Measurements from ENCODE around the gene KLF1. TPM values are rescaled to one million over a fixed set of nuclear protein-coding genes. Genes with fewer than 3 reads are reported as not detected.

KLF1 gene
- total RNA-seq, 1 donor from 2014 or later, result not detected

DNA sequence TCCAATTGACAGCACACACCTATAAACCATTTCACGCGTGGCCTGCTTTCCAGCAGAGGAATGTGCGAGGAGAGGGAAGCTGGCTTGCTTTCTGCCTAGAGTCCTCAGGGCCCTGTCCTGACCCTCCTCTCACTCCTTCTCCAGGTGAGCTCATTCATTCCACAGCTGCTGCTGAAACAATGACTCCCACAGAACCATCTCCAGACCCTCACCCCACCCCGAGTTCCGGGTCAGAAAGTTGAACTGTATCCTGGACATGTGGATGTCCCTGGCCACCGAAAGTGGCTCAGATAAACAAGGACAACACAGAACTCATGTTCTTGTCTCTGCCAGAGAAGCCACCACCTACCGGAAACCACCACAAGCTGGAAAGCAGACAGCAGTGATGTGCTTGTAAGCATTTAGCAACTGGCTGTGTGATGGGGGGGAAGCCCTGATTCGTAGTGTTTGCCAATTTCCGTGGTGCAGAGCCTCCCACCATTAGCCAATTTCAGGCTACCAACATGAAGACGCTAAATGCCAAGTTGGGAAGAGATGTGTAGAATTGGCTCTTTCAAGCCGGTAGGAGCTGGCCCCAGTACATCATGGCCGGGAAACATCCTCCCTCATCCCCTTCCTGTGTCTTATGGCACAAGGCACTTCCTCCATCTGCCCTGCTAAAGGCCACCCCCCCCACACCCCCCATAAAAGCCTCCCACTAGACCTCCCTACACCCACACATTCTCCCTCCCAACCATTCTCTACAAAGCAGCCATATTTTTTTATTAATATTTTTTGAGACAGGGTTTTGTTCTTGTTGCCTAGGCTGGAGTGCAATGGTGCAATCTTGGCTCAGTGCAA is 27.1 kb upstream of the KLF1 start:
- DNase-seq (ENCODE audit: extremely low spot score, unreplicated experiment), result no peak
- Mint-ChIP-seq H3K27ac (peak overlapping the region; percentile 86), H3K36me3 (no peaks in the 10 kb centered on the region), H3K4me3 (no peak overlapping the region), H3K4me1 (ENCODE audit: unreplicated experiment) (peaks cover 19% of the 10 kb centered on the region), H3K9me3 (no peaks in the 10 kb centered on the region), H3K27me3 (no peaks in the 10 kb centered on the region)
- TF ChIP-seq, protein P1, sequence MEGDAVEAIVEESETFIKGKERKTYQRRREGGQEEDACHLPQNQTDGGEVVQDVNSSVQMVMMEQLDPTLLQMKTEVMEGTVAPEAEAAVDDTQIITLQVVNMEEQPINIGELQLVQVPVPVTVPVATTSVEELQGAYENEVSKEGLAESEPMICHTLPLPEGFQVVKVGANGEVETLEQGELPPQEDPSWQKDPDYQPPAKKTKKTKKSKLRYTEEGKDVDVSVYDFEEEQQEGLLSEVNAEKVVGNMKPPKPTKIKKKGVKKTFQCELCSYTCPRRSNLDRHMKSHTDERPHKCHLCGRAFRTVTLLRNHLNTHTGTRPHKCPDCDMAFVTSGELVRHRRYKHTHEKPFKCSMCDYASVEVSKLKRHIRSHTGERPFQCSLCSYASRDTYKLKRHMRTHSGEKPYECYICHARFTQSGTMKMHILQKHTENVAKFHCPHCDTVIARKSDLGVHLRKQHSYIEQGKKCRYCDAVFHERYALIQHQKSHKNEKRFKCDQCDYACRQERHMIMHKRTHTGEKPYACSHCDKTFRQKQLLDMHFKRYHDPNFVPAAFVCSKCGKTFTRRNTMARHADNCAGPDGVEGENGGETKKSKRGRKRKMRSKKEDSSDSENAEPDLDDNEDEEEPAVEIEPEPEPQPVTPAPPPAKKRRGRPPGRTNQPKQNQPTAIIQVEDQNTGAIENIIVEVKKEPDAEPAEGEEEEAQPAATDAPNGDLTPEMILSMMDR (conservative IDR thresholded peaks at IDR 0.05), result no peak

DNA sequence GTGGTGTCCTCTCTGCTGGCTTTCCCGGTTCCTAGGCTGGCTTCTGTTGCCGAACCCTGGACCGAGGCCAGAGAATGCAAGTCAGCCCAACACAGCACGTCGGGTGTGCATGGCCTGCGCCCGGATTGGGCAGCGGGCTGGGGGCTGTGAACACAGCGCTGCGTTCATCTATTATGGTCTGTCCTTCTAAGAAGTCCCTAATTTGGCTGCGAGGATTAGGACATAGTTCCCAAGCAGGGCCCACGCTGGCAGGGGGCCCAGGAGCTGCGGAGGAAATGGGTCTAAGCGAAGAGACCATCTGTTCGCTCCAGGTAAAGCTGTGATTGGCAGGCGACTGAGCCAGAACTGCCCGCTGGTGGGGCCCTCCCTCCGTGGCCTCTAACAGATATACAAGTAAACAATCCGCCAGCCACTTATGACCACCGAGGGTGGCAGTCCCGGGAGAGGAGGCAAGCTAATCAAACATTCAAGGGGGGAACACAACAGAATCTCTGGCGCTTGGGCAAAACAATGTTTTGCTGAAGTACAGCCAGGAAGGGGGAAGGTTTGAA is 26.1 kb upstream of the KLF1 start:
- TF ChIP-seq, protein P1 (conservative IDR thresholded peaks at IDR 0.05), result no peak
- Mint-ChIP-seq H3K9me3 (no peaks in the 10 kb centered on the region), H3K27ac (peak overlapping the region; percentile 86), H3K36me3 (no peaks in the 10 kb centered on the region), H3K4me1 (ENCODE audit: unreplicated experiment) (peaks cover 19% of the 10 kb centered on the region), H3K4me3 (peak overlapping the region; percentile 75), H3K27me3 (no peaks in the 10 kb centered on the region)
- no peak for DNase-seq (ENCODE audit: extremely low spot score, unreplicated experiment)

DNA sequence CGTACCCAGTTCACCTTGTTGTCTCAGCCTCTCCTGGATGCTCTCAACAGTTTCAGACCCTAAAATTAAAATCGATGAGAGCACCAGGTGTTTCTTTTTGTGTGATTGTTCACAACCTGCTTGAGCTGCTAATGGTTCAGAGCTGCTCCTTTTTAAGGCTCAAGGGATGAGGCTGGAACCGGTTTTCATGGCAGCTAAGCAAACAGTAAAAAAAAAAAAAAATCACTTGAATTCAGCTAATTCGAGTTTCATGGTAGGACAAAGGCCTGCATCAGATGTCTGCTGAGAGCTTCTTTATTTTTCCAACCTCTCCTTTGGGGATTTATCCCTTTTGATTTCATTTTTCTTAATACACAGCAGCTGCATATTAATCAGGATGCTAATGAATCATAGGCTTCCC is 25.6 kb upstream of the KLF1 start:
- H3K4me3 Mint-ChIP-seq, result peak overlapping the region; percentile 75
- no peaks in the 10 kb centered on the region for H3K36me3 Mint-ChIP-seq
- H3K27me3 Mint-ChIP-seq, result no peaks in the 10 kb centered on the region
- H3K4me1 Mint-ChIP-seq (ENCODE audit: unreplicated experiment), result peaks cover 19% of the 10 kb centered on the region
- no peaks in the 10 kb centered on the region for H3K9me3 Mint-ChIP-seq
- peak overlapping the region; percentile 86 for H3K27ac Mint-ChIP-seq
- DNase-seq (ENCODE audit: extremely low spot score, unreplicated experiment), result no peak
- TF ChIP-seq, protein P1 (conservative IDR thresholded peaks at IDR 0.05), result no peak

DNA sequence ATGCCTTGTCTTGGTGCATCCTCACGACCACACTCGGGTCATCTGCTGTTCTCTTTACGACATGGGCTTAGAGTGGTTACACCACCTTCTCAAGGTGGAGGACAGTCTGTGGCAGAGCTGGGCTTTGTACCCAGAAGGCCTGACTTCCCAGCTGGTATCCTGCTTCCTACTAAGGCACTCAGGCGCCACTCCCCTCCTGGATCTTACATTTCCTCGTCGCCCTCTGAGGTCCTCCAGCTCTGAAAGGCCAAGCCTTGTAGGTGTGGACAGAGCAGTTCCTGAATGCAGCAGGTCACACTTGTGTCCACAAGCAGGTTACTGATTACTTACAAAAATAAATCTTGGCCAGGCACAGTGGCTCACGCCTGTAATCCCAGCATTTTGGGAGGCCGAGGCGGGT is 20.2 kb upstream of the KLF1 start:
- Mint-ChIP-seq H3K36me3 (no peaks in the 10 kb centered on the region), H3K27ac (no peak overlapping the region), H3K9me3 (no peaks in the 10 kb centered on the region), H3K27me3 (no peaks in the 10 kb centered on the region), H3K4me1 (ENCODE audit: unreplicated experiment) (peaks cover under 1% of the 10 kb centered on the region), H3K4me3 (no peak overlapping the region)
- no peak for DNase-seq (ENCODE audit: extremely low spot score, unreplicated experiment)
- TF ChIP-seq, protein P1 (conservative IDR thresholded peaks at IDR 0.05), result no peak

DNA sequence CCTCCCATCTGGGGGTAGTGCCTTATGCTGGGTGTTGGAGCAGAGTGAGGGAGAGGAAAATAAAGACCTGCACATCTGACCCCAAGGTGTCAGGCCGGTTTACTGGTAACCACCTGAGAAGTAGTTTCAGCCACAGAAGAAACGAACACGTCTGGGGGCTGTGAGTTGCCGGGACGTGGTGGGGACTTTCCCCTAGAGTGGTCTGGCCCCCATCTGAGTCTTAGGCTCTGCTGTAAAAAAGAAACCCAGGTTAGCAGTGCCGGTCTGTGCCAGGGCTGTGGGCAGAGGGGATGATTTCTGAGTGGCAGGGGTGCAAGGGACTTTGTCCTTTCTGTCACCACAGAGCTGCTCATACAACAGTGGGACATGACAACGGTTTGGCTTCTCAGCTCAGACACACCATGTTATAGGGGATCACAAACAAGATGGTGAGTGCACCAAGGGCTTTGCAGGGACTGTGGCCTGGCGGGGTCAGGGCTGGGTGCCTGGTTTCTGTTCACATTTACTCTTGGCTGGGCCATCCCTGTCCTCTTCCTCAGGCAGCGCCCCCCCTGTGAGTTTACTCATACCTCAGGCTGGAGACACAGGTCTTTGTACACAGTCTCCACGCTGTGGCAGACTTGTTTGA is 13.0 kb upstream of the KLF1 start:
- Mint-ChIP-seq H3K27me3 (no peaks in the 10 kb centered on the region), H3K9me3 (no peaks in the 10 kb centered on the region), H3K36me3 (peaks cover under 1% of the 10 kb centered on the region), H3K27ac (no peak overlapping the region), H3K4me3 (no peak overlapping the region), H3K4me1 (ENCODE audit: unreplicated experiment) (no peaks in the 10 kb centered on the region)
- TF ChIP-seq, protein P1 (conservative IDR thresholded peaks at IDR 0.05), result no peak
- no peak for DNase-seq (ENCODE audit: extremely low spot score, unreplicated experiment)
